Measurements from ENCODE around the gene MRPL43.

Gene MRPL43

GRCh38 chr10:101002456-101002855, 15.2 kb upstream of the MRPL43 start:
- no peak overlapping the region for H3K4me3 ChIP-seq (ENCODE audit: low read depth, low read length)
- no peak for TF ChIP-seq CTCF (IDR thresholded peaks at IDR 0.05; ENCODE audit: low read depth, low read length)
- no peak for DNase-seq (ENCODE audit: low read depth, low spot score)
- in situ Hi-C loops (cut with HindIII; ENCODE audit: low sequenced_read_pairs), result no loop called here

- no peak for TF ChIP-seq CTCF (IDR thresholded peaks at IDR 0.05; ENCODE audit: low read depth, low read length)
- in situ Hi-C loops (cut with HindIII; ENCODE audit: low sequenced_read_pairs), result no loop called here
- H3K4me3 ChIP-seq (ENCODE audit: low read depth, low read length), result peak overlapping the region; percentile 92
- no peak for DNase-seq (ENCODE audit: low read depth, low spot score)
These were observed 14.3 kb upstream of the MRPL43 start for GRCh38 chr10:101001659-101002035.

- no peak for TF ChIP-seq CTCF (IDR thresholded peaks at IDR 0.05; ENCODE audit: low read depth, low read length)
- H3K4me3 ChIP-seq (ENCODE audit: low read depth, low read length), result peak overlapping the region; percentile 92
- peak; percentile 91 for DNase-seq (ENCODE audit: low read depth, low spot score)
- in situ Hi-C loops (cut with HindIII; ENCODE audit: low sequenced_read_pairs), result no loop called here
These were observed 13.8 kb upstream of the MRPL43 start for GRCh38 chr10:101000915-101001658.

GRCh38 chr10:101000127-101000914, 13.0 kb upstream of the MRPL43 start:
- H3K4me3 ChIP-seq (ENCODE audit: low read depth, low read length), result peak overlapping the region; percentile 92

GRCh38 chr10:100999742-101000126, 12.4 kb upstream of the MRPL43 start, which contains the start of gene LZTS2:
TSS of gene LZTS2 (plus strand) at chr10:100999808. CDS start at chr10:101002539, 2,731 bp downstream.
- in situ Hi-C loops (cut with HindIII; ENCODE audit: low sequenced_read_pairs), result no loop called here
- H3K4me3 ChIP-seq (ENCODE audit: low read depth, low read length), result peak within 1 kb of the TSS; percentile 92
- TF ChIP-seq CTCF (IDR thresholded peaks at IDR 0.05; ENCODE audit: low read depth, low read length), result no peak
- DNase-seq (ENCODE audit: low read depth, low spot score), result no peak

More at GRCh38 chr10:101000127-101000914, 13.0 kb upstream of the MRPL43 start:
- in situ Hi-C loops (cut with HindIII; ENCODE audit: low sequenced_read_pairs), result no loop called here
- TF ChIP-seq CTCF (IDR thresholded peaks at IDR 0.05; ENCODE audit: low read depth, low read length), result no peak
- DNase-seq (ENCODE audit: low read depth, low spot score), result no peak

GRCh38 chr10:100998991-100999741, 11.9 kb upstream of the MRPL43 start:
- peak; percentile 73 for TF ChIP-seq CTCF (IDR thresholded peaks at IDR 0.05; ENCODE audit: low read depth, low read length)
- in situ Hi-C loops (cut with HindIII; ENCODE audit: low sequenced_read_pairs), result no loop called here
- peak overlapping the region; percentile 92 for H3K4me3 ChIP-seq (ENCODE audit: low read depth, low read length)
- peak; percentile 72 for DNase-seq (ENCODE audit: low read depth, low spot score)

All from astrocyte of the spinal cord (primary cell).